Bronchial epithelial cell (primary cell): Measurements from ENCODE around the gene FBXO44. TPM values are rescaled to one million over a fixed set of nuclear protein-coding genes. Genes with fewer than 3 reads are reported as not detected.

ENCODE experiments used
- DNase-seq: peaks from one replicate; pipeline ENCODE4 v3.0.0-alpha.2; 2010; ENCODE audit warnings: low read depth
- FAIRE-seq: peaks from 2 replicates; lab custom pipeline; 2011; peaks lifted over from hg19 to GRCh38; lab: Jason Lieb, UNC
- H3K27me3 ChIP-seq: 2 replicates; pipeline ENCODE4 v1.5.1; 2011; ENCODE audit warnings: low read length; ENCODE audit not compliant: control insufficient read depth, insufficient read depth
- H3K36me3 ChIP-seq: 2 replicates; pipeline ENCODE4 v1.5.1; 2011; ENCODE audit warnings: low read length; ENCODE audit not compliant: control insufficient read depth, insufficient read depth
- H3K4me3 ChIP-seq: 2 replicates; pipeline ENCODE4 v1.5.1; 2011; ENCODE audit warnings: mild to moderate bottlenecking, low read depth, low read length, control low read depth
- total RNA-seq: library from RNA; depleted of rRNA; stranded (reverse); fragments of >200 nt; gene quantifications from 2 replicates; pipeline ENCODE4 v1.2.1, GENCODE V29; 2014
- TF ChIP-seq, protein P1 (sequence below): IDR thresholded peaks from 2 replicates; pipeline ENCODE4 v1.5.1; 2011; ENCODE audit warnings: mild to moderate bottlenecking, moderate library complexity, low read length, control low read depth, inconsistent platforms; ENCODE audit not compliant: insufficient read depth, severe bottlenecking

The FBXO44 gene
- total RNA-seq, 1 donor from 2014 or later: 9.0 TPM

DNA sequence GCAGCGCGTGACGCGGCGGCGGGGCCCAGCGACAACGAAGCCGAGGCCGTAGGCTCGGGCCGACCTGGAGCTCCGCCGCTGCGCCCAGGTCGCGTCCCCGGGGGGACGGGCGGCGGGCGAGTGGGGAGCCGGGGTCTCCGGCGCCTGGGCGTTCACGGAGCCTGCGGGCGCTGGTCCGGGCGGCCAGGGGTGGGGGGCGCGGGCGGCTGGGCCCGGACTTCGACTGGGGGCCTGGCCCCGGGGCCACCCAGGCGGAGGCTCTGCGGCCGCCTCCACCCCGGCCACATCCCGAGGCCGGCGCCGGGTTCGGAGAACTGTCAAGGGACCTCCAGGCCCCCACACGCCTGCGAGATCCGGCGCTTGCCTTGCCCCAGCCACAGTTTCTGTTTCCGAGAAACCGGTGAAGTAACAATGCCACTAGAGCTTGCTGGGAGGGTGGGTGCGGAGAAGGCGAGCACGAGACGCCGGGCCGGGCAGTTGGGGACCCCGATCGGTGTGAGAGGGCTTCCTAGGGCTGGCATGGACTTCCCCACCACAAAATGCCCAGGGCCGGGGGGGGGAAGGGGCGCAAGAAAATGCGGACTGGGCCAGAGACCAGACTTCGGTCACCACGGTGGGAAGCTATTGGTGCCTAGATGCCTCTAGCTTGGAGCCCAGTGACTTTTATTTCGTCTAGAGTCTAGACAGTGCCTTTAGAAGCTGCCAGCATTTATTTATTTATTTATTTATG is 9.8 kb downstream of the FBXO44 start:
- Histone ChIP-seq H3K36me3 (peaks cover 10% of the 10 kb centered on the region), H3K4me3 (peak overlapping the region; percentile 55), H3K27me3 (no peaks in the 10 kb centered on the region)
- TF ChIP-seq, protein P1, sequence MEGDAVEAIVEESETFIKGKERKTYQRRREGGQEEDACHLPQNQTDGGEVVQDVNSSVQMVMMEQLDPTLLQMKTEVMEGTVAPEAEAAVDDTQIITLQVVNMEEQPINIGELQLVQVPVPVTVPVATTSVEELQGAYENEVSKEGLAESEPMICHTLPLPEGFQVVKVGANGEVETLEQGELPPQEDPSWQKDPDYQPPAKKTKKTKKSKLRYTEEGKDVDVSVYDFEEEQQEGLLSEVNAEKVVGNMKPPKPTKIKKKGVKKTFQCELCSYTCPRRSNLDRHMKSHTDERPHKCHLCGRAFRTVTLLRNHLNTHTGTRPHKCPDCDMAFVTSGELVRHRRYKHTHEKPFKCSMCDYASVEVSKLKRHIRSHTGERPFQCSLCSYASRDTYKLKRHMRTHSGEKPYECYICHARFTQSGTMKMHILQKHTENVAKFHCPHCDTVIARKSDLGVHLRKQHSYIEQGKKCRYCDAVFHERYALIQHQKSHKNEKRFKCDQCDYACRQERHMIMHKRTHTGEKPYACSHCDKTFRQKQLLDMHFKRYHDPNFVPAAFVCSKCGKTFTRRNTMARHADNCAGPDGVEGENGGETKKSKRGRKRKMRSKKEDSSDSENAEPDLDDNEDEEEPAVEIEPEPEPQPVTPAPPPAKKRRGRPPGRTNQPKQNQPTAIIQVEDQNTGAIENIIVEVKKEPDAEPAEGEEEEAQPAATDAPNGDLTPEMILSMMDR: no peak
- DNase-seq: no peak
- no peak for FAIRE-seq

DNA sequence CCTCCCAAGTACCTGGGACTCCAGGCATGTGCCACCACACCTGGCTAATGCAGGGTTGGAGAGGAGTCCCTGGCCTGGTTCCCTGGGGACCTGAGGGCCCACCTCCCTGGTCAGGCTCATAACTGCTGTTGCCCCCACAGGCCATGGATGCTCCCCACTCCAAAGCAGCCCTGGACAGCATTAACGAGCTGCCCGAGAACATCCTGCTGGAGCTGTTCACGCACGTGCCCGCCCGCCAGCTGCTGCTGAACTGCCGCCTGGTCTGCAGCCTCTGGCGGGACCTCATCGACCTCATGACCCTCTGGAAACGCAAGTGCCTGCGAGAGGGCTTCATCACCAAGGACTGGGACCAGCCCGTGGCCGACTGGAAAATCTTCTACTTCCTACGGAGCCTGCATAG is 13.8 kb downstream of the FBXO44 start:
- H3K4me3 ChIP-seq: no peak overlapping the region
- DNase-seq (no peak), FAIRE-seq (no peak)
- no peaks in the 10 kb centered on the region for H3K27me3 ChIP-seq
- TF ChIP-seq, protein P1: no peak
- H3K36me3 ChIP-seq: peaks cover 3% of the 10 kb centered on the region

DNA sequence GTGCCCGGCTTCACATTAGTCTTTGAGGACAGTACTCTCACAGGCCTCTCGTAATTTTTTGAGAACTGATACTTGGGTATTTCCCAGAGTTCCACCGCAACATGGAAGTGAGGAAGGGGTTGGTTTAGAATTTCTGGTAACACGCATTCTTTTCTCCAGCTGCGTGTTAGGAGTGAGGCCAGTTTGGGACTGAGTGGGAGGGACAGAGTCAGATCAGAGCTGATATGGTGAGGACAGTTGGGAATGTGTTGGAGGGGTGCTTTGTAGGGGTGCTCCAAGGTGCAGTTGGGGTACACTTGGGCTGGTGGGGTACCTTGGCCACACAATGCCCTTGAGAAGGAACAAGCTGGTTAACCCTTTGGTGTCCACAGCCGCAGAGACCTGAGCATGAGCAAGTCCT is 16.1 kb downstream of the FBXO44 start:
- FAIRE-seq (no peak), DNase-seq (no peak)
- Histone ChIP-seq H3K4me3 (no peak overlapping the region), H3K36me3 (peaks cover 10% of the 10 kb centered on the region), H3K27me3 (no peaks in the 10 kb centered on the region)
- TF ChIP-seq, protein P1: no peak

DNA sequence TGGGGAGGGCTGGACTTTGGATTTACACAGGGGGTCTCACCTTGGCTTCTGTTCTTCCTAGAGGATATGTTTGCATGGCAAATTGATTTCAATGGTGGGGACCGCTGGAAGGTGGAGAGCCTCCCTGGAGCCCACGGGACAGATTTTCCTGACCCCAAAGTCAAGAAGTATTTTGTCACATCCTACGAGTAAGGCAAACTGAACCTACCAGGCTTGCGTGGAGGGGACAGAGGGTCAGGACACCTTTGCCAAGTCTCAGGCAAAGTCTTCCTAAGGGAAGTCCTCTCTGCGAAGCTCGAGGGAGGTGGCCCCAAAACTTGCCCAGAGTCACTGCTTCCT is 16.5 kb downstream of the FBXO44 start:
- DNase-seq (no peak), FAIRE-seq (no peak)
- H3K4me3 ChIP-seq: no peak overlapping the region
- no peaks in the 10 kb centered on the region for H3K27me3 ChIP-seq
- peaks cover 12% of the 10 kb centered on the region for H3K36me3 ChIP-seq
- TF ChIP-seq, protein P1: no peak

DNA sequence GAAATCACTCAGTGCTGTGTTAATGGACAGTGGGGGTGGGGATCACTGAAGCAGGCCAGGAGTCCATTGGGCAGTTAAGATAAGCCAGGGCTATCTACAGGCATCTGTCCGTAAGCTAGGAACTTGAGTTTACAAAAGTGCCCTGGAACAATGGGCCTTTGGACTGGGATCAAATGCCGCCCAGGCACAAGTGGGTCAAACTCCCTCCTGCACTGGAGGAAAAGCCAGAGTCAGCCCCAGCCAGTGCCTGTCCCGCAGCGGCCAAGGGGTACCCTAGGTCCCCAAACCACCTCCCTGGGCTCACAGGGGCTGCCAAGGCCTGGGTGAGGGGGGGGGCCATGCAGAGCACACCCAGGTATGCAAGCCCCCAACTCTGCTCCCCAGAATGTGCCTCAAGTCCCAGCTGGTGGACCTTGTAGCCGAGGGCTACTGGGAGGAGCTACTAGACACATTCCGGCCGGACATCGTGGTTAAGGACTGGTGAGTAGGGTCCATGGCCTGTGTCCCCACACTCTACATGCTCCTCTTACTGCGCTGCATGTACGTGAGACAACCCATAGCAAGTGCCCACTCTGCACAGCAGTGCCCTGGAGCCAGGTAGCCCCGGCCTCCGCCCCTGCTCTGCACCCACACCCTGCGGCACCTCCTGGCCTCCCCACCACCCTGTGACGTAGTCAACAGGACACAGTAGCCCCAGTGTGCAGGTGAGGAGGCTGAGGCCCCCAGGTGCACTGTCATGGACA is 17.0 kb downstream of the FBXO44 start:
- H3K36me3 ChIP-seq: peaks cover 14% of the 10 kb centered on the region
- no peak for DNase-seq
- H3K4me3 ChIP-seq: no peak overlapping the region
- H3K27me3 ChIP-seq: no peaks in the 10 kb centered on the region
- FAIRE-seq: no peak
- TF ChIP-seq, protein P1: no peak
